Thoracic aorta (tissue), 2 donors: Measurements from ENCODE around the gene ZBTB7C. TPM values are rescaled to one million over a fixed set of nuclear protein-coding genes. Genes with fewer than 3 reads are reported as not detected.

Experiments used
- ATAC-seq: fragments of 150-250 bp; one replicate; pipeline ENCODE4 v1.8.0; 2017; ENCODE audit warnings: low read depth; ENCODE audit not compliant: insufficient number of reproducible peaks, low FRiP score
- DNase-seq: peaks from one replicate; pipeline ENCODE4 v3.0.0-alpha.2; 2020; ENCODE audit warnings: low spot score
- H3K27ac ChIP-seq, 2 donors: fragments of 200-600 bp; sonication (generic); 1 replicate in 1 of 2; 2 replicates in 1 of 2; pipeline ENCODE4 v1.5.1; 2016; ENCODE audit warnings: mild to moderate bottlenecking in 2 of 2, moderate library complexity in 2 of 2
- H3K27me3 ChIP-seq: fragments of 200-600 bp; sonication (generic); replicated peaks from 2 replicates; pipeline ENCODE4 v1.6.0; 2016; ENCODE audit warnings: mild to moderate bottlenecking; ENCODE audit not compliant: insufficient read depth
- H3K36me3 ChIP-seq: fragments of 200-600 bp; sonication (generic); one replicate; pipeline ENCODE4 v1.5.1; 2016
- H3K4me1 ChIP-seq, 2 donors: fragments of 200-600 bp; sonication (generic); 1 replicate in 1 of 2; 2 replicates in 1 of 2; pipeline versions ENCODE4 v1.5.1 to v1.6.0; 2016; ENCODE audit warnings: low read depth in 2 of 2, mild to moderate bottlenecking in 1 of 2; ENCODE audit not compliant: control insufficient read depth in 1 of 2
- H3K4me3 ChIP-seq: fragments of 200-600 bp; sonication (generic); 2 replicates; pipeline ENCODE4 v1.5.1; 2016; ENCODE audit warnings: mild to moderate bottlenecking
- H3K9me3 ChIP-seq: fragments of 200-600 bp; sonication (generic); 2 replicates; pipeline ENCODE4 v1.5.1; 2016
- total RNA-seq, 2 donors: library from RNA; depleted of rRNA; stranded (reverse); fragments of >200 nt; gene quantifications; one replicate each; pipeline versions ENCODE4 v1.1.0 to v1.2.3, GENCODE V29; 2016
- TF ChIP-seq, protein P1 (sequence below): fragments of 200-600 bp; sonication (generic); IDR thresholded peaks from one replicate; pipeline ENCODE4 v1.5.1; 2019; ENCODE audit warnings: antibody characterized with exemption

Gene ZBTB7C
- total RNA-seq, 2 donors from 2014 or later: 9.6 to 10.9 TPM

DNA sequence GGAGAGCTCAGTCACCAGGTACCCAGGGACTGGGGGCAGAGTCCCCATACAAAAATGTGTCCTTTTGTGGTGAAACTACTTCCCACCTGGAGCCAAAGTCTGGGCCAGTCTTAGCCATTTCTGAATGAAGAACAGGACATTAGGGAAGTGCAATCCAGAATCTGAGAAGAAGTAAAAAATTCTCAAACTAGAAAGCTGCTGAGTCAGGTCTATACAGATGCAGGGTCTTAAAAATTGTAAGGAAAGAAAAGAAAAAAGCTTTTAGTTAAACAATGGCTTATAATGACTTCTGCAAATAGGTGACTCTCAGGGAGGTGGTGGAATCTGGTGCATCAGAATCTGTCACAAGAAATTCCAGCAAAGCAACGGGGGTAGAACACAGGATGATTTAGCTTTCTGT lies 13.5 kb downstream of the ZBTB7C start:
- no peak overlapping the region for H3K27ac ChIP-seq
- ATAC-seq (no peak), DNase-seq (no peak)
- H3K4me3 ChIP-seq: no peak overlapping the region
- no peaks in the 10 kb centered on the region for H3K9me3 ChIP-seq
- TF ChIP-seq, protein P1, sequence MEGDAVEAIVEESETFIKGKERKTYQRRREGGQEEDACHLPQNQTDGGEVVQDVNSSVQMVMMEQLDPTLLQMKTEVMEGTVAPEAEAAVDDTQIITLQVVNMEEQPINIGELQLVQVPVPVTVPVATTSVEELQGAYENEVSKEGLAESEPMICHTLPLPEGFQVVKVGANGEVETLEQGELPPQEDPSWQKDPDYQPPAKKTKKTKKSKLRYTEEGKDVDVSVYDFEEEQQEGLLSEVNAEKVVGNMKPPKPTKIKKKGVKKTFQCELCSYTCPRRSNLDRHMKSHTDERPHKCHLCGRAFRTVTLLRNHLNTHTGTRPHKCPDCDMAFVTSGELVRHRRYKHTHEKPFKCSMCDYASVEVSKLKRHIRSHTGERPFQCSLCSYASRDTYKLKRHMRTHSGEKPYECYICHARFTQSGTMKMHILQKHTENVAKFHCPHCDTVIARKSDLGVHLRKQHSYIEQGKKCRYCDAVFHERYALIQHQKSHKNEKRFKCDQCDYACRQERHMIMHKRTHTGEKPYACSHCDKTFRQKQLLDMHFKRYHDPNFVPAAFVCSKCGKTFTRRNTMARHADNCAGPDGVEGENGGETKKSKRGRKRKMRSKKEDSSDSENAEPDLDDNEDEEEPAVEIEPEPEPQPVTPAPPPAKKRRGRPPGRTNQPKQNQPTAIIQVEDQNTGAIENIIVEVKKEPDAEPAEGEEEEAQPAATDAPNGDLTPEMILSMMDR: no peak
- H3K27me3 ChIP-seq: no peaks in the 10 kb centered on the region
- H3K4me1 ChIP-seq: peaks cover 9 to 25% of the 10 kb centered on the region in 2 donors
- no peaks in the 10 kb centered on the region for H3K36me3 ChIP-seq

DNA sequence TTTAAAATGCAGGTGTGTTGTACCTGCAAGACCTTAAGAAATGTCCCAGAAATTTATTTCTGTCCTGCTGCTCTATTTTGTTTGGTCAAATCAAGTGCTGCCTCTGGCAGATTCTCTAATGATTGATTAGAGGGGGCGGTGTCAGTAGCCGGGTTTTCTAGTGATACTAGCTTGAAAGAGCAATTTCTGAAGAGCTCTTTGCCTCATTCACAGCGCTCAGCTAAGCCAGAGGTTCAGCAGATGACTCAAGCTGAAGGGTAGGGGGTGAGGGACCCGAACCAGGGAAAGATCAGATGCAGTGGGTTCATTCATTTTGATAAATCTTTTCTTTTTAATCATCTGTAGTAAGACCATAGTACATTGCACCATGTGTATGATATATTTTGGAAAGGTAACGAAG lies 15.0 kb downstream of the ZBTB7C start:
- H3K27ac ChIP-seq: no peak overlapping the region

DNA sequence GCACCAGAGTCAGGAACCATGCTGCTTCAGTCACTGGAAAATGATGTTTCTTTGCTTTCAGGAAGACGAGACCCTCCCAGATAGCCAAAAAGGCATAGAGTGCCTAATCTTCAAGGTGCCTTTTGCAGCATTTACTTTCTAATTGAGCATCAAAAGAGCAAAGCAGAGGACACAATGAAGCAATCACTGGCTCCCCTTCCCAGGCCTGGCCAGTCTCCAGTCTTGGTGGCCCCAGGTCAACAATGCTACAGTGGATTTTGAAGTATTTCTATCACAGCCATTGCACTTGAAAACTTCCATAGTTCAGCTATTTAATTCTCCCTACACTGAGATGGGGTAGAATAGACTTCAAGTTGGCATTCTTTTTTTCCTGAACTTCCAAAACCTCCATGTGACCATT lies 15.4 kb downstream of the ZBTB7C start:
- Histone ChIP-seq H3K36me3 (no peaks in the 10 kb centered on the region), H3K4me1 (peaks cover 9 to 25% of the 10 kb centered on the region in 2 donors), H3K27ac (no peak overlapping the region), H3K4me3 (no peak overlapping the region), H3K27me3 (no peaks in the 10 kb centered on the region), H3K9me3 (no peaks in the 10 kb centered on the region)
- DNase-seq: no peak
- no peak for ATAC-seq
- TF ChIP-seq, protein P1: no peak

More for the DNA sequence above, 15.0 kb downstream of the ZBTB7C start:
- DNase-seq: no peak
- TF ChIP-seq, protein P1: no peak
- H3K36me3 ChIP-seq: no peaks in the 10 kb centered on the region
- no peak for ATAC-seq
- H3K9me3 ChIP-seq: no peaks in the 10 kb centered on the region
- no peak overlapping the region for H3K4me3 ChIP-seq
- H3K4me1 ChIP-seq: peaks cover 9 to 25% of the 10 kb centered on the region in 2 donors
- no peaks in the 10 kb centered on the region for H3K27me3 ChIP-seq

DNA sequence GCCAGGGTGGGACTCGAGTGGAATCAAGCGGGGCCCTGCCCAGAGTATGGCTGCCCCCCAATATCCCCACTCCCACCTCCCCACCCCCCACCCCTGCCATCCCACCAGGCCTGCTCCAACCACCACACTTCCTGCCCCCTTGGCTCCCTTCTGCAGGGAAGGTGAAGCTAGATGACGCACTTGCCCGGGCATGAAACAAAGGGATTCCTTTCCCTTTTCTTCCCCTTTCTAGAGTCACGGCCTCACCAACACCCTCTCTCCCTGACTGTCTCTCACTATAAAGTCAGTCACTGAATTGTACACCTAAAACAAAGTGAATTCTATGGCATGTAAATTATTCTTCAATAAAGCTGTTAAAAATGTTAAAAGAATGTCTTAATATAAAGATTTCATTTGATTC lies 16.0 kb downstream of the ZBTB7C start:
- H3K27me3 ChIP-seq: no peaks in the 10 kb centered on the region
- H3K4me1 ChIP-seq: peaks cover 9 to 25% of the 10 kb centered on the region in 2 donors
- TF ChIP-seq, protein P1: no peak
- H3K9me3 ChIP-seq: no peaks in the 10 kb centered on the region
- no peak overlapping the region for H3K27ac ChIP-seq
- no peaks in the 10 kb centered on the region for H3K36me3 ChIP-seq
- no peak for ATAC-seq
- no peak for DNase-seq
- no peak overlapping the region for H3K4me3 ChIP-seq

DNA sequence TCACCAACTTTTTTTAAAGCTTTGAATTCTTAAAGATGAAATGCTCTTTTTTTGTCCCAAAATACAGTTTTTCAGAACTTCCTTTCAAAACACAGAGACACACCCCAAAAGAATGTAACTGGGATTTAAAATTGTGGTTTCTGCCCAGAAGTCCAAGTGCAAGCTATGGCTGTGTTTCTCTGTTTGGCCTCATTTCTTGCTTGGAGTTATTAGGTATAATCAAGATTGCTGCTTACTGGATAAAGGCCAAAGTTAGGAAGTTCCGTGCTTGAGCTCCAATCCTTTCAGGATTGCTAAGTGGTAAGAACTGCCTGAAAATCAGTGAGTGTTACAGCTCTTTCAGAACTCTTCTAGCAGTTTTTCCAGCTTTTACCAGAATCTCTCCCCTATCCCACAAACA lies 16.9 kb downstream of the ZBTB7C start:
- Histone ChIP-seq H3K27ac (no peak overlapping the region), H3K9me3 (no peaks in the 10 kb centered on the region), H3K36me3 (no peaks in the 10 kb centered on the region), H3K27me3 (no peaks in the 10 kb centered on the region), H3K4me3 (no peak overlapping the region), H3K4me1 (peaks cover 9 to 25% of the 10 kb centered on the region in 2 donors)
- DNase-seq (no peak), ATAC-seq (no peak)
- TF ChIP-seq, protein P1: no peak
